Stimulated activated CD4-positive, alpha-beta T cell treated with anti-CD3 and anti-CD28 coated beads, Interleukin-2, amount 100 ng/mL, for 4 hours (primary cell): ENCODE measurements around the gene PCNX1.

Experiments used
- DNase-seq: peaks from one replicate; pipeline ENCODE4 v3.0.0-alpha.2; 2020; ENCODE audit warnings: low read depth

The PCNX1 gene

GRCh38 chr14:71076462-71077092 is 169.3 kb downstream of the PCNX1 start:
- DNase-seq = no peak

GRCh38 chr14:71078500-71078899 is 171.2 kb downstream of the PCNX1 start:
- no peak for DNase-seq

GRCh38 chr14:71086567-71086966 is 179.3 kb downstream of the PCNX1 start:
- no peak for DNase-seq

GRCh38 chr14:71089971-71090370 is 182.7 kb downstream of the PCNX1 start:
- no peak for DNase-seq

GRCh38 chr14:71094722-71095121 is 187.5 kb downstream of the PCNX1 start:
- no peak for DNase-seq

GRCh38 chr14:71096947-71097346 is 189.7 kb downstream of the PCNX1 start:
- no peak for DNase-seq

- DNase-seq = no peak
Observed at GRCh38 chr14:71103662-71104484, 196.6 kb downstream of the PCNX1 start.

GRCh38 chr14:71105177-71105576 is 197.9 kb downstream of the PCNX1 start:
- no peak for DNase-seq

- no peak for DNase-seq
Observed at GRCh38 chr14:71107921-71108320, 200.7 kb downstream of the PCNX1 start.

GRCh38 chr14:71108398-71109119 is 201.3 kb downstream of the PCNX1 start:
- DNase-seq = no peak

- no peak for DNase-seq
Observed at GRCh38 chr14:71113376-71113775, 206.1 kb downstream of the PCNX1 start.

- no peak for DNase-seq
Observed at GRCh38 chr14:71114565-71114964, 207.3 kb downstream of the PCNX1 start.

GRCh38 chr14:71115306-71115705 is 208.0 kb downstream of the PCNX1 start:
- no peak for DNase-seq

- no peak for DNase-seq
Observed at GRCh38 chr14:71115821-71116567, 208.7 kb downstream of the PCNX1 start.

- DNase-seq = no peak
Observed at GRCh38 chr14:71116568-71117122, 209.4 kb downstream of the PCNX1 start.

GRCh38 chr14:71117839-71118743 is 210.8 kb downstream of the PCNX1 start:
- DNase-seq = no peak

GRCh38 chr14:71119075-71119474 is 211.8 kb downstream of the PCNX1 start:
- DNase-seq = no peak

GRCh38 chr14:71119832-71120231 is 212.6 kb downstream of the PCNX1 start:
- no peak for DNase-seq

GRCh38 chr14:71121001-71121400 is 213.7 kb downstream of the PCNX1 start:
- DNase-seq = no peak

- DNase-seq = no peak
Observed at GRCh38 chr14:71121711-71122110, 214.5 kb downstream of the PCNX1 start.
